ENCODE results near the gene FAM237B. TPM values are rescaled to one million over a fixed set of nuclear protein-coding genes. Genes with fewer than 3 reads are reported as not detected.

Gene FAM237B
- total RNA-seq, 1 donor from 2014 or later = not detected

- no peaks in the 10 kb centered on the region for H3K27me3 ChIP-seq
- Mint-ChIP-seq H3K27me3 (ENCODE audit: insufficient read depth, low read depth) (no peaks in the 10 kb centered on the region), H3K36me3 (no peaks in the 10 kb centered on the region), H3K27ac (no peak overlapping the region), H3K9me3 (no peaks in the 10 kb centered on the region), H3K4me3 (peak overlapping the region; percentile 96), H3K4me1 (peaks cover 14% of the 10 kb centered on the region)
- H3K4me1 ChIP-seq = no peaks in the 10 kb centered on the region
- H3K36me3 ChIP-seq = no peaks in the 10 kb centered on the region
- H3K9me3 ChIP-seq (ENCODE audit: low read depth) = no peaks in the 10 kb centered on the region
- H3K27ac ChIP-seq = no peak overlapping the region
- peaks cover 6% of the 10 kb centered on the region for H3F3A ChIP-seq (ENCODE audit: low read depth)
- no peak for DNase-seq (ENCODE audit: low spot score)
- H2AFZ ChIP-seq (replicated peaks) = no peak overlapping the region
- TF ChIP-seq EZH2 (IDR thresholded peaks at IDR 0.05) (no peak), EZH2phosphoT487 (IDR thresholded peaks at IDR 0.05) (no peak)
- TF ChIP-seq, protein P1, sequence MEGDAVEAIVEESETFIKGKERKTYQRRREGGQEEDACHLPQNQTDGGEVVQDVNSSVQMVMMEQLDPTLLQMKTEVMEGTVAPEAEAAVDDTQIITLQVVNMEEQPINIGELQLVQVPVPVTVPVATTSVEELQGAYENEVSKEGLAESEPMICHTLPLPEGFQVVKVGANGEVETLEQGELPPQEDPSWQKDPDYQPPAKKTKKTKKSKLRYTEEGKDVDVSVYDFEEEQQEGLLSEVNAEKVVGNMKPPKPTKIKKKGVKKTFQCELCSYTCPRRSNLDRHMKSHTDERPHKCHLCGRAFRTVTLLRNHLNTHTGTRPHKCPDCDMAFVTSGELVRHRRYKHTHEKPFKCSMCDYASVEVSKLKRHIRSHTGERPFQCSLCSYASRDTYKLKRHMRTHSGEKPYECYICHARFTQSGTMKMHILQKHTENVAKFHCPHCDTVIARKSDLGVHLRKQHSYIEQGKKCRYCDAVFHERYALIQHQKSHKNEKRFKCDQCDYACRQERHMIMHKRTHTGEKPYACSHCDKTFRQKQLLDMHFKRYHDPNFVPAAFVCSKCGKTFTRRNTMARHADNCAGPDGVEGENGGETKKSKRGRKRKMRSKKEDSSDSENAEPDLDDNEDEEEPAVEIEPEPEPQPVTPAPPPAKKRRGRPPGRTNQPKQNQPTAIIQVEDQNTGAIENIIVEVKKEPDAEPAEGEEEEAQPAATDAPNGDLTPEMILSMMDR (IDR thresholded peaks at IDR 0.05) = no peak
- H3K4me2 ChIP-seq = peak overlapping the region; percentile 85
- H3K9ac ChIP-seq = peak overlapping the region; percentile 84
- peaks cover 55% of the 10 kb centered on the region for H3K79me2 ChIP-seq (ENCODE audit: low read depth)
- H3K4me3 ChIP-seq = peak overlapping the region; percentile 77
- no peaks in the 10 kb centered on the region for H4K20me1 ChIP-seq (ENCODE audit: low read depth)
Measured at GRCh38 chr7:90347759-90348158, 26.7 kb upstream of the FAM237B start.

DNA sequence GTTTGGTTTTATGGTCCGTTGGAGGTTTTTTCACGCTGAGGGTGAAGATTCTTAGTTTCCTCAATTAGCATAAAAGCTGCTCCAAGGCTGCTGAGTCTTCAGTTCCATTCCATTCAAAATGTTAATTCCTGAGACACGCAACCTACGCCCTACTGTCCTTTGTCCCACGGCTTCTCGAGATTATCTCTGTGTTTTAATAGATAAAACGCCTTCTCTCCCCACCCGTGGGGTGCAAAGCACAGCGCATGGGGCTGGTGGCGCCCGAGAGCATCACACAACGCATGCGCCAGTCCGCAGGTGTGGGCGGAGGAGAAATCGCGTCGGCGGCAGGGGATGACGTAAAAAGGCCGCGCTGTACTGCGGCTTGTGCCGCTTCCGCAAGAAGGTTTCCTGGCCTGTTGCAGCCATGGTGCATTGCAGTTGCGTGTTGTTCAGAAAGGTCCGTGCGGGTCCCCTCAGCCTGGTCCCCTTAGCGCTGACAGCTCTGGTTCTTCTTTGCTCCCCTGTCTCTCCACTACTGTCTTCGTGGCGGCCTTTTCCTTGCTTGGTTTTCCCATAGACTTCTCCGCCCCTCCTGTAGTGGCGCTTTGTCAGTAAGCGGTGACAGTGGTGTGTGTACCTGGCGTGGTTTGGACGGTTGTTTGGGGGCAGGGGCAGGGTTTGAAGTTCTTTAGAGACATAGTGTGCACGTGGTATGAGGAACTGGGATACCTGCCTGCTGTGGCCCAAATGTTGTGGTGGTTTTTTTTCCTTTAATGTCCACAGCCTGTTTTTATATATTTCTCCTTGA, 25.4 kb upstream of the FAM237B start, which contains the start of gene GTPBP10:
TSS of gene GTPBP10 (plus strand) at position 381 of the 790 bp plus-strand sequence. CDS start at position 407, 26 bp downstream.
- peaks cover 46% of the 10 kb centered on the region for H3K79me2 ChIP-seq (ENCODE audit: low read depth)

GRCh38 chr7:90345595-90346335, 24.7 kb upstream of the FAM237B start:
- Histone ChIP-seq H3K4me2 (peak overlapping the region; percentile 85), H3K79me2 (ENCODE audit: low read depth) (peaks cover 41% of the 10 kb centered on the region), H3K9ac (peak overlapping the region; percentile 70), H2AFZ (replicated peaks) (peak overlapping the region; percentile 94), H3K36me3 (no peaks in the 10 kb centered on the region), H3K9me3 (ENCODE audit: low read depth) (no peaks in the 10 kb centered on the region), H3K27me3 (no peaks in the 10 kb centered on the region), H3K4me3 (peak overlapping the region; percentile 77), H4K20me1 (ENCODE audit: low read depth) (no peaks in the 10 kb centered on the region), H3K27ac (no peak overlapping the region), H3K4me1 (no peaks in the 10 kb centered on the region), H3F3A (ENCODE audit: low read depth) (peaks cover 6% of the 10 kb centered on the region)
- Mint-ChIP-seq H3K36me3 (no peaks in the 10 kb centered on the region), H3K27ac (peak overlapping the region; percentile 86), H3K27me3 (ENCODE audit: insufficient read depth, low read depth) (no peaks in the 10 kb centered on the region), H3K4me1 (peaks cover 14% of the 10 kb centered on the region), H3K4me3 (peak overlapping the region; percentile 96), H3K9me3 (no peaks in the 10 kb centered on the region)
- TF ChIP-seq, protein P1 (IDR thresholded peaks at IDR 0.05) = no peak
- TF ChIP-seq EZH2phosphoT487 (IDR thresholded peaks at IDR 0.05) = no peak
- no peak for TF ChIP-seq EZH2 (IDR thresholded peaks at IDR 0.05)
- DNase-seq (ENCODE audit: low spot score) = peak; percentile 44

More for the DNA sequence above, 25.4 kb upstream of the FAM237B start, which contains the start of gene GTPBP10:
- peak within 1 kb of the TSS; percentile 84 for H3K9ac ChIP-seq
- H3K9me3 Mint-ChIP-seq = no peaks in the 10 kb centered on the region
- H3K27ac ChIP-seq = no peak within 1 kb of the TSS
- H3K27ac Mint-ChIP-seq = peak within 1 kb of the TSS; percentile 86
- H3K27me3 Mint-ChIP-seq (ENCODE audit: insufficient read depth, low read depth) = no peaks in the 10 kb centered on the region
- TF ChIP-seq, protein P1 (IDR thresholded peaks at IDR 0.05) = peak; percentile 66
- TF ChIP-seq EZH2phosphoT487 (IDR thresholded peaks at IDR 0.05) = no peak
- H3K4me3 ChIP-seq = peak within 1 kb of the TSS; percentile 77
- H3K4me1 Mint-ChIP-seq = peaks cover 14% of the 10 kb centered on the region
- H3F3A ChIP-seq (ENCODE audit: low read depth) = peaks cover 6% of the 10 kb centered on the region
- H3K4me2 ChIP-seq = peak within 1 kb of the TSS; percentile 85
- no peaks in the 10 kb centered on the region for H3K4me1 ChIP-seq
- no peaks in the 10 kb centered on the region for H3K27me3 ChIP-seq
- peak; percentile 96 for DNase-seq (ENCODE audit: low spot score)
- H3K4me3 Mint-ChIP-seq = peak within 1 kb of the TSS; percentile 96
- no peaks in the 10 kb centered on the region for H4K20me1 ChIP-seq (ENCODE audit: low read depth)
- peak within 1 kb of the TSS; percentile 94 for H2AFZ ChIP-seq (replicated peaks)
- H3K36me3 Mint-ChIP-seq = no peaks in the 10 kb centered on the region
- H3K9me3 ChIP-seq (ENCODE audit: low read depth) = no peaks in the 10 kb centered on the region
- H3K36me3 ChIP-seq = no peaks in the 10 kb centered on the region

Data from neural progenitor cell (in vitro differentiated cells).